GM19193 (cell line): ENCODE data around the gene DMRTC2.

Experiments
- POLR2A ChIP-seq: IDR thresholded peaks from 4 replicates; pipeline ENCODE4 v1.6.1; 2011; ENCODE audit not compliant: insufficient read depth, insufficient read length; ENCODE audit errors: extremely low read depth

Gene DMRTC2

GRCh38 chr19:41887711-41888382, 43.0 kb downstream of the DMRTC2 start:
- TF ChIP-seq POLR2A, result no peak

- TF ChIP-seq POLR2A, result no peak
These were observed 44.1 kb downstream of the DMRTC2 start for GRCh38 chr19:41888926-41889325.

- no peak for TF ChIP-seq POLR2A
These were observed 45.1 kb downstream of the DMRTC2 start for GRCh38 chr19:41889896-41890295.

- TF ChIP-seq POLR2A, result no peak
These were observed 46.1 kb downstream of the DMRTC2 start for GRCh38 chr19:41890936-41891335.

GRCh38 chr19:41892173-41892902, 47.5 kb downstream of the DMRTC2 start:
- peak; percentile 9 for TF ChIP-seq POLR2A

GRCh38 chr19:41893899-41894298, 49.1 kb downstream of the DMRTC2 start:
- no peak for TF ChIP-seq POLR2A

GRCh38 chr19:41894350-41894749, 49.5 kb downstream of the DMRTC2 start:
- no peak for TF ChIP-seq POLR2A

GRCh38 chr19:41895745-41896580, 51.1 kb downstream of the DMRTC2 start:
- TF ChIP-seq POLR2A, result no peak

- no peak for TF ChIP-seq POLR2A
These were observed 51.7 kb downstream of the DMRTC2 start for GRCh38 chr19:41896581-41896942.

- no peak for TF ChIP-seq POLR2A
These were observed 52.3 kb downstream of the DMRTC2 start for GRCh38 chr19:41897181-41897580.

- TF ChIP-seq POLR2A, result no peak
These were observed 53.0 kb downstream of the DMRTC2 start for GRCh38 chr19:41897820-41898219.

GRCh38 chr19:41898235-41898634, 53.4 kb downstream of the DMRTC2 start:
- no peak for TF ChIP-seq POLR2A
